GM11168 (cell line): ENCODE measurements around the gene IGFBP7.
"Not testable (repeated sequence)": the region's sequence is repeated elsewhere in the genome, so short reads cannot be mapped to it uniquely, and the experiment has no call there.

ENCODE experiments used
- in situ Hi-C: fragments of 300-500 bp; cut with MboI; formaldehyde crosslinking; loops from one replicate; pipeline ENCODE4 v1.12.0; 2022; ENCODE audit warnings: low sequenced_read_pairs; ENCODE audit not compliant: unreplicated experiment

The IGFBP7 gene

GRCh38 chr4:57048590-57049304 lies 61.4 kb downstream of the IGFBP7 start:
- in situ Hi-C loops, result no loop called here

DNA sequence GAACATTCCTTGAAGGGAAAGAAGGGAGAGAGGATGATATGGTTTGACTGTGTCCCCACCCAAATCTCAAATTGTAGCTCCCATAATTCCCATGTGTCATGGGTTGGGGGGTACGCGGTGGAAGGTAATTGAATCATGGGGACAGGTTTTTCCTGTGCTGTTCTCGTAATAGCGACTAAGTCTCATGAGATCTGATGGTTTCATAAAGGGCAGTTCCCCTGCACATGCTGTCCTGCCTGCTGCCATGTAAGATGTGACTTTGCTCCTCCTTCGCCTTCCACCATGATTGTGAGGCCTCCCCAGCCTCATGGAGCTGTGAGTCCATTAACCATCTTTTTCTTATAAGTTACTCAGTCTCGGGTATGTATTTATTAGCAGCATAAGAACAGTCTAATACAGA lies 63.1 kb downstream of the IGFBP7 start:
- in situ Hi-C loops, result not testable (repeated sequence)

GRCh38 chr4:57044996-57045395 lies 65.2 kb downstream of the IGFBP7 start:
- in situ Hi-C loops, result no loop called here

- in situ Hi-C loops, result no loop called here
These were observed 65.9 kb downstream of the IGFBP7 start for GRCh38 chr4:57044279-57044678.

GRCh38 chr4:57043347-57044251 lies 66.6 kb downstream of the IGFBP7 start:
- in situ Hi-C loops, result no loop called here

GRCh38 chr4:57042711-57043169 lies 67.4 kb downstream of the IGFBP7 start:
- in situ Hi-C loops, result no loop called here

DNA sequence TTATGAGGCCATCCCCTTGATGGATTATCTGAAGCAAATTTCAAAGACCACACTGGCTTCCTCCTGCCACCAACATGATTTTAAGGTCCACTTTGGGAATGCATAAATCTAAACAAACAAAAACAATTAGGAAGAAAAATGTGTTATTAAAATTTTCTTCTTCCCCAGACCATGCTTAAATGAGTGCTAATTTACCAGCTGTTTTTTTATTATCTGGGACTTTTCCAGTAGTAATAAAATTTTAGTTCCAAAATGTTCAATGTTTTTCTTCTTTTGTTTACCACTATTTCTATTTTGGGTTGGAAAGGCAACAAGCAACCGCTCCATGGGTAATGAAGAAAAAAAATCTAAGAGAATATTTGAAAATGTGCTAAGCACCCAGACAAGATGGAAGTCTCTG lies 69.2 kb downstream of the IGFBP7 start:
- in situ Hi-C loops, result no loop called here

- in situ Hi-C loops, result no loop called here
These were observed 69.7 kb downstream of the IGFBP7 start for GRCh38 chr4:57040510-57040909.

DNA sequence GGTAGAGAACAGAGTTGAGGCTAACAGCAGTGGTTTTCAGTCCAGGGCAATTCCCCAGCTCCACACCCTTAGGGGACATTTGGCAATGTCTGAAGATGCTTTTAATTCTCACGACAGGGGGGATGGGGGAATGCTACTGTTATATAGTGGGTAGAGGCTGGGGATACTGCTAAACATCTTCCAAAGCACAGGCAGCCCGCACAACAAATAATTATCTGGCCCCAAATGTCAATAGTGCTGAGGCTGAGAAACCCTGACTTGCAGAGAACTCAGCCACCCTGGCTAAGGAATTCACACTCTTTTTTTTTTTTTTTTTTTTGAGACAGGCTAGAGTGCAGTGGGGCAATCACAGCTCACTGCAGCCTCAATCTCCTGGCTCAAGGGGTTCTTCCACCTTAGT lies 70.8 kb downstream of the IGFBP7 start:
- in situ Hi-C loops, result no loop called here

DNA sequence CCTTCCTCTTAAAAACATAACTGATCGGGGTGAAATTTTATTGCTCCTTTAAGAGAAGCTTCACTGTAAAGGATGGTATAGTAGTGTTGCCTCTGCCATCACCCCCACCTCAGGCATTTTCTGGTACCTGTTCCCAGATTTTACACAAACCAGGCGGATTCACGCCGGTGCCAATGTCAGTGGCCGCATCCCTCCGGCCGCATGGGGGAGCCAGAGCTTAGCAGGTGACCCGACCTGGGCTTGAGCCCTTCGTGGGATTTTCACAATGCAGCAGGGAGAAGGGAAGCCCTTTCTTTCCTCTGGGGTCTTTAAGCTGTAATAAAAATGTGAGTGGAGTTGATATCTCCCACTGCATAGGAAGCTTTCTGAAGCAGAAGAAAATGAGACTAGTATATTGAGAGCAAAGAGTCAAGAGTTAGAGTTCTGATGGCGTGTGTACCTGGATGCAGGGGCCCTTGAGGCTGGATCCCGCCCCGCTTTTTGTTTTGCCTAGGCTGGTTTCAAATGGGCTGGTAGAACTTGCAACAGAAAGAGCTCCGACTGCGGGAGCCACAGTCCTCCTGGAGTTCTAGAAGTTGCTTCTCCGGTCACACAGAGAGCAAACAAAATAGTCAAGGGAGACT lies 72.1 kb downstream of the IGFBP7 start:
- in situ Hi-C loops, result no loop called here

DNA sequence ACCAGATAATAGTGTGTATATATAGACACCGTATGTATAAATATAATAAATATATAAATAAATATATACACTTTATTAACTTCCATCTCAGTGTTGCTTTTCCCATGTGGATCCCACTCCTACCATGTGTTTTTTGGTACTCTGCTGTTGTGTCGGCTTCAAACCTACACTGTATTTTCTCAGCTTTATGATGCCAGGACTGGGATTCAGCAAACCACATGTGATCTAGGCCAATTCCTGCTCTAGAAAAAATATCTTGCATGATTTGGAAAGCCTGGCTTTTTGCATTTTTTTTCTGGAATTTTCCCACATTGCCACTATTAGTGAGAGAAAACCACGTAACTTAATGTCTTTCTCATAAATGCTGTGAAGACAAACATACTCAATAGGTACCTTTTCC lies 75.7 kb downstream of the IGFBP7 start:
- in situ Hi-C loops, result no loop called here

GRCh38 chr4:57023104-57023503 lies 87.1 kb downstream of the IGFBP7 start:
- in situ Hi-C loops, result no loop called here

- in situ Hi-C loops, result no loop called here
These were observed 89.6 kb downstream of the IGFBP7 start for GRCh38 chr4:57020467-57021101.

GRCh38 chr4:57018980-57019379 lies 91.2 kb downstream of the IGFBP7 start:
- in situ Hi-C loops, result no loop called here

DNA sequence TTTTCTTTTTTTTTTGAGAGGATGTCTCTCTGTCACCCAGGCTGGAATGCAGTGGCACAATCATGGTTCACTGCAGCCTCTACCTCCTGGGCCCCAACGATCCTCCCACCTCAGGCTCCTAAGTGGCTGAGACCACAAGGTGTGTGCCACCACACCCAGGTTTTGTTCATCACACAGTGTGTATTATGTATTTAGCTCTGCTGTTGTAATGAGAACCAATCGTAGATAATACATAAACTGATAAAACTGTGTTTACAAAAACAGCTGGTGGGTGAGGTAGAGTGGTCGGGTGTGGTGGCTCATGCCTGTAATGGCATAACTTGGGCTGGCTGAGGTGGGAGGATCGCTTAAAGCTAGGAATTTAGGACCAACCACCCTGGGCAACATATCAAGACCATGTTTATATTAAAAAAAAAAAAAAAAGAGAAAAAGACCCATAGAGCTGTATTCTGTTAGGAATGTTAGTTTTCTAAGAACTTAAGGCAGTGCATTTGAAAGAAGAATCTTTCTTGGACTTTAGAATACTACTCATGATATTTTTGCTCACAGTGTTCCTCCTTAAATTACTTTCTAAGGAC lies 96.6 kb downstream of the IGFBP7 start:
- in situ Hi-C loops, result no loop called here

DNA sequence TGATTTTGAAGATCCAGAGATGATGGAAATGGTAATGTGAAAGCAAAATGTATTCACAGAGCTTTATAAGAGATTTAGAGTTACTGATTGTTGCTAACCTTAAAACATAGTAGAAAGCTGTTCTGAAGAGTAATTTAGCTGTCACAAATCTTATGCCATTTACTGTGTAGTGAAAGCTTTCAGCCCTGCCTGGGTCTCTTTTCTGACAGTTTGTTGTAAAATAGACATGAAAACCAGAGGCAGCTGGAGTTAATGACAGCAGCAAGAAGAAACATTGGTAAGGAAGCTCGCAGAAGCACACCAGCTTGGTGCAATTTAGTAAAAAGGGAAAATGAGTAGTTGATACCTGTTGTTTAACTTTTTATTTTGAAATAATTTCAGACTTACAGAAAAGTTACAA lies 110.4 kb downstream of the IGFBP7 start:
- in situ Hi-C loops, result no loop called here

- in situ Hi-C loops, result no loop called here
These were observed 114.7 kb downstream of the IGFBP7 start for GRCh38 chr4:56995525-56995924.

GRCh38 chr4:56990109-56990905 lies 119.9 kb downstream of the IGFBP7 start:
- in situ Hi-C loops, result no loop called here

- in situ Hi-C loops, result no loop called here
These were observed 123.2 kb downstream of the IGFBP7 start for GRCh38 chr4:56986952-56987351.
